A673 (cell line): ENCODE results near the gene NEUROG3. TPM values are rescaled to one million over a fixed set of nuclear protein-coding genes. Genes with fewer than 3 reads are reported as not detected.

Source experiments
- BruUV-seq: library from RNA; stranded (reverse); fragments of 400-500 nt; replicated peaks from 2 replicates; lab custom pipeline; 2021; lab: Mats Ljungman, UMichigan
- CTCF ChIA-PET: fragments of 300-600 bp; sonication (Branson Sonifier 250); formaldehyde crosslinking; loops from one replicate; lab custom pipeline; 2022; ENCODE audit warnings: antibody characterized with exemption; lab: Charles Lee
- POLR2A ChIA-PET: fragments of 300-600 bp; sonication (Branson Sonifier 250); formaldehyde crosslinking; loops from one replicate; lab custom pipeline; 2022; ENCODE audit warnings: antibody characterized with exemption; ENCODE audit not compliant: low non-redundant PET; lab: Charles Lee
- DNase-seq: peaks from one replicate; pipeline ENCODE4 v3.0.0-alpha.2; 2015; ENCODE audit warnings: low spot score
- H3K27ac ChIP-seq: fragments of 200-600 bp; sonication (generic); 2 replicates; pipeline ENCODE4 v1.5.1; 2016; ENCODE audit warnings: mixed run types, low read depth, mild to moderate bottlenecking, mixed read lengths, antibody characterized with exemption, low read length; ENCODE audit not compliant: poor library complexity, severe bottlenecking
- H3K27me3 ChIP-seq: fragments of 200-600 bp; sonication (generic); replicated peaks from 2 replicates; pipeline ENCODE4 v1.6.1; 2017; ENCODE audit warnings: mixed run types, low read depth, mild to moderate bottlenecking, mixed read lengths, antibody characterized with exemption, low read length; ENCODE audit not compliant: insufficient read depth, poor library complexity
- H3K36me3 ChIP-seq: fragments of 200-600 bp; sonication (generic); 2 replicates; pipeline ENCODE4 v1.6.1; 2016; ENCODE audit warnings: mixed run types, mild to moderate bottlenecking, mixed read lengths, antibody characterized with exemption, low read length; ENCODE audit not compliant: insufficient read depth, poor library complexity, severe bottlenecking
- H3K4me1 ChIP-seq: fragments of 200-600 bp; sonication (generic); 2 replicates; pipeline ENCODE4 v1.6.1; 2017; ENCODE audit warnings: mixed run types, mild to moderate bottlenecking, mixed read lengths, antibody characterized with exemption, low read length; ENCODE audit not compliant: insufficient read depth, poor library complexity, severe bottlenecking
- H3K4me3 ChIP-seq: fragments of 200-600 bp; sonication (generic); 2 replicates; pipeline ENCODE4 v1.5.1; 2016; ENCODE audit warnings: low read depth, mixed run types, mild to moderate bottlenecking, mixed read lengths, low read length; ENCODE audit not compliant: poor library complexity, severe bottlenecking
- H3K9me3 ChIP-seq: fragments of 200-600 bp; sonication (generic); 2 replicates; pipeline ENCODE4 v1.6.1; 2016; ENCODE audit warnings: mixed run types, low read depth, mild to moderate bottlenecking, mixed read lengths, antibody characterized with exemption, low read length; ENCODE audit not compliant: poor library complexity, severe bottlenecking
- EZH2 ChIP-seq: fragments of 200-600 bp; sonication (generic); IDR thresholded peaks from 2 replicates; pipeline ENCODE4 v1.6.1; 2017; ENCODE audit warnings: borderline replicate concordance, low read depth, mild to moderate bottlenecking, mixed read lengths, antibody characterized with exemption, low read length; ENCODE audit not compliant: poor library complexity, severe bottlenecking
- intact Hi-C: fragments of 100-400 bp; cut with micrococcal nuclease; formaldehyde crosslinking; loops from one replicate; pipeline ENCODE4 v1.10.0; 2022; ENCODE audit not compliant: unreplicated experiment
- total RNA-seq: library from RNA; stranded (reverse); gene quantifications from 2 replicates; pipeline ENCODE4 v1.2.3, GENCODE V29; 2021
- TF ChIP-seq, protein P1 (sequence below): fragments of 300-800, 200-600 bp; sonication (generic); conservative IDR thresholded peaks from 2 replicates; pipeline ENCODE4 v1.5.1; 2017; ENCODE audit warnings: low read depth, mild to moderate bottlenecking, antibody characterized with exemption, low read length, moderate library complexity, mixed read lengths

NEUROG3 gene
- total RNA-seq, 1 experiment from 2014 or later = not detected

DNA sequence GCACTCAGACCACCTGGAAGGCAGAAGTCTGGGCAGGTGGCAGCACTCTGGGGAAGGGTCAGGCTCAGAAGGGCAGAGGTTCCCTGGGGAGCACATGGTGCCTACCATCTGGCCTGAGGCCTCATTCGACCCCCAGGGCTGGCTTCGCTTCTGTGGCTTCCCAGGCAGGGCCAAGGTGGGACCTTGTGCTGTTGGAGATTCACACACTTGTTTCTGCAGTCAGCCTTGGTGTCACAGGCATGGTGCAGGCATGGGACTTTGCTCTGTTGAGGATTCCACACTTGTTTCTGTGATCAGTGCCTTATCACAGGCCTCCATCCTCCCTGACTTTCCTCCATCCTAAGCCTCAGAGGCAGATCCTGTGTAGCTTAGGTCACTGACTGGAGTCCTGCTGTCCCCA is 45.5 kb upstream of the NEUROG3 start:
- no peak for TF ChIP-seq EZH2
- TF ChIP-seq, protein P1, sequence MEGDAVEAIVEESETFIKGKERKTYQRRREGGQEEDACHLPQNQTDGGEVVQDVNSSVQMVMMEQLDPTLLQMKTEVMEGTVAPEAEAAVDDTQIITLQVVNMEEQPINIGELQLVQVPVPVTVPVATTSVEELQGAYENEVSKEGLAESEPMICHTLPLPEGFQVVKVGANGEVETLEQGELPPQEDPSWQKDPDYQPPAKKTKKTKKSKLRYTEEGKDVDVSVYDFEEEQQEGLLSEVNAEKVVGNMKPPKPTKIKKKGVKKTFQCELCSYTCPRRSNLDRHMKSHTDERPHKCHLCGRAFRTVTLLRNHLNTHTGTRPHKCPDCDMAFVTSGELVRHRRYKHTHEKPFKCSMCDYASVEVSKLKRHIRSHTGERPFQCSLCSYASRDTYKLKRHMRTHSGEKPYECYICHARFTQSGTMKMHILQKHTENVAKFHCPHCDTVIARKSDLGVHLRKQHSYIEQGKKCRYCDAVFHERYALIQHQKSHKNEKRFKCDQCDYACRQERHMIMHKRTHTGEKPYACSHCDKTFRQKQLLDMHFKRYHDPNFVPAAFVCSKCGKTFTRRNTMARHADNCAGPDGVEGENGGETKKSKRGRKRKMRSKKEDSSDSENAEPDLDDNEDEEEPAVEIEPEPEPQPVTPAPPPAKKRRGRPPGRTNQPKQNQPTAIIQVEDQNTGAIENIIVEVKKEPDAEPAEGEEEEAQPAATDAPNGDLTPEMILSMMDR = no peak
- intact Hi-C loops = no loop called here
- H3K9me3 ChIP-seq = peaks cover under 1% of the 10 kb centered on the region
- H3K4me3 ChIP-seq = no peak overlapping the region
- DNase-seq = no peak
- peaks cover 35% of the 10 kb centered on the region for H3K27me3 ChIP-seq
- ChIA-PET CTCF (no interaction called here), POLR2A (no interaction called here)
- BruUV-seq = no TSS peak
- H3K4me1 ChIP-seq = no peaks in the 10 kb centered on the region
- no peaks in the 10 kb centered on the region for H3K36me3 ChIP-seq
- H3K27ac ChIP-seq = no peak overlapping the region

DNA sequence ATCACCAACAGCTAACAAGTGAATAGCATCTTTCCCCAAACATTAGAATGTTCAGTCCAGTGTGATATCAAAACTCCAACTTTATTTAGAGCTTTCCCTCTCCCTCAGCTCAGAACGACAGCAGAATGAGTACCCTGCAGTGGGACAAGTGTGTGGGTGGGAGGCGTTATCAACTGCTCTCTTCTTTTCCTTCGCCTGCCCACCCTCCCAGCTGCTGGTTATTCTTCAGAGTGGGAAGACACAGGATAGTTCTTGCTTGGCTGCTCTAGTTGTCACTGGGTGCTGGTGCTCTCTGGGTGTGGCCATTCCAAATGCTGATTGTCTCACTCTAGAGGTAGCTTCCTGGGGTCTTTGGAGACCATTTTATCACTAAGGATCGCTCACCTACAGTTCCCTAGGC is 43.1 kb upstream of the NEUROG3 start:
- Histone ChIP-seq H3K27me3 (peaks cover 23% of the 10 kb centered on the region), H3K9me3 (no peaks in the 10 kb centered on the region), H3K27ac (no peak overlapping the region), H3K36me3 (no peaks in the 10 kb centered on the region), H3K4me1 (no peaks in the 10 kb centered on the region), H3K4me3 (no peak overlapping the region)
- TF ChIP-seq, protein P1 = no peak
- no peak for TF ChIP-seq EZH2
- no TSS peak for BruUV-seq
- ChIA-PET CTCF (no interaction called here), POLR2A (no interaction called here)
- no peak for DNase-seq
- intact Hi-C loops = no loop called here

DNA sequence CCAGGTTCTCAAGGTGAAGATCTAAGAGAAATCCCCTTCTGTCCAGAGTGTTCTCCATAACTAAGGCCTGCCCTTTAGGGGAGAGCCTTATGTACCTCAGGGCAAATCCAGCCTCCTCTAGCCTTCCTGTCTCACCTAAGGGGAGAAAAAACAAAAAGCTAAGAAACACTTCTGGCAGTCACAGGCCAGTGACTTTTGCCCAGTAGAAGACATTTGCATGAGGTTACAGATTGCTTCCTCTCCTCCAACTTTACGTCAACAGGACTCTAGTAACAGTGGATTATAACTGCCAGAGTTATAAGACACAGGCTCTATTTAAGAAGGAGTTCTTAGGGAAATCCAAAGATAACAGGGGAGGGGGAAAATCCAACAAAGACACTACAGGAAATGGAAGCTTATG is 40.9 kb upstream of the NEUROG3 start:
- ChIA-PET CTCF (no interaction called here), POLR2A (no interaction called here)
- Histone ChIP-seq H3K27ac (no peak overlapping the region), H3K4me1 (no peaks in the 10 kb centered on the region), H3K36me3 (no peaks in the 10 kb centered on the region), H3K27me3 (peaks cover 34% of the 10 kb centered on the region), H3K4me3 (no peak overlapping the region), H3K9me3 (no peaks in the 10 kb centered on the region)
- no TSS peak for BruUV-seq
- TF ChIP-seq, protein P1 = no peak
- no peak for TF ChIP-seq EZH2
- intact Hi-C loops = no loop called here
- DNase-seq = no peak
